Muscle layer of duodenum (tissue), 2 donors: ENCODE results near the gene SPHKAP.
"Not testable (repeated sequence)": the region's sequence is repeated elsewhere in the genome, so short reads cannot be mapped to it uniquely, and the experiment has no call there.

Source experiments
- H3K27ac ChIP-seq: one replicate; pipeline ENCODE4 v1.7.0; 2013; ENCODE audit warnings: mild to moderate bottlenecking, low read length
- H3K27me3 ChIP-seq: one replicate; pipeline ENCODE4 v1.7.0; 2013; ENCODE audit warnings: low read depth, mild to moderate bottlenecking, control low read depth, low read length
- H3K36me3 ChIP-seq, 2 donors: one replicate each; pipeline ENCODE4 v1.7.0; 2013; ENCODE audit warnings: low read length in 2 of 2, control low read depth in 1 of 2, mild to moderate bottlenecking in 1 of 2; ENCODE audit not compliant: insufficient read depth in 2 of 2, control insufficient read depth in 1 of 2
- H3K4me1 ChIP-seq, 2 donors: one replicate each; pipeline ENCODE4 v1.7.0; 2013; ENCODE audit warnings: low read length in 2 of 2, mild to moderate bottlenecking in 2 of 2, control low read depth in 1 of 2, moderate library complexity in 1 of 2; ENCODE audit not compliant: insufficient read depth in 2 of 2, control insufficient read depth in 1 of 2
- H3K4me3 ChIP-seq, 2 donors: one replicate each; pipeline ENCODE4 v1.7.0; 2013; ENCODE audit warnings: low read length in 2 of 2, low read depth in 1 of 2, mild to moderate bottlenecking in 1 of 2
- H3K9me3 ChIP-seq, 2 donors: one replicate each; pipeline ENCODE4 v1.7.0; 2013; ENCODE audit warnings: low read length in 2 of 2, control low read depth in 1 of 2, mild to moderate bottlenecking in 1 of 2; ENCODE audit not compliant: control insufficient read depth in 1 of 2
- donor health status: healthy.

SPHKAP gene

DNA sequence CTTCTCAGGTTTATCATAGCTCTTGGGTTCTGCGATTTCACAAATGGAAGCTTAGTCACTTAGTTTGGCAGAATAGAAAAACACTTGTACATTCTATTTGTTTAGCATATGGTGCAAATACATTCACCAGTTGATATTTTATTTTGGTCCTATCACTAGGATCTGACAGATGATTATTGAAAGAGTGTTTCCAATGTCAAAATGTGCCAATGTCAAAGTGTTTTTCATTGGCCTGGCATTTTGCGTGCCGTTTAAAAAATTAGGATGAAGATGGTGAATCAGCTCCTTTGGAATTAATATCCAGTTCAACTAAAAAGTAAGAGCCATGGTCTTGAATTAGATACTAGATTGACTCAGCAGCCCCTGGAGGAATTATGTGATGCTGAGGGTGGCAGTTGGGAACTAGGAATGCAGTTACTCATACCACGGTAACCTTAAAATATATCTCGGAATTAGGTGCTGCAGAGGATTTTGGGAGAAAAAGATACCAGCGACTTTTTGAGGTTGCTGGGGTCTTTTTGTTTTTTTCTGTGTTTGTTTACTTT is 87.0 kb downstream of the SPHKAP start:
- H3K4me1 ChIP-seq: no peaks in the 10 kb centered on the region
- no peaks in the 10 kb centered on the region for H3K36me3 ChIP-seq
- H3K4me3 ChIP-seq: no peak overlapping the region
- H3K27ac ChIP-seq: no peak overlapping the region
- peaks cover 0 to 12% of the 10 kb centered on the region in 2 donors for H3K9me3 ChIP-seq
- no peaks in the 10 kb centered on the region for H3K27me3 ChIP-seq

DNA sequence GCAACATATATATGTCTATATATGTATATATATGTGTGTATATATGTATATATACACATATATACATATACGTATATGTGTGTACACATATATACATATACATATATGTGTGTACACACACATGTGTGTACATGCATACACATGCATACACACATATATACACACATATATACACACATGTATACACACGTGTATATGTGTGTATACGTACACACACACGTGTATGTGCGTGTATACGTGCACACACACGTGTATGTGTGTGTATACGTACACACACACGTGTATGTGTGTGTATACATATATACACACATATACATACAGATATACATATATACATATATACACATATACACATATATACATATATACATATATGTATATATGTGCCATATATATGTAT is 89.4 kb downstream of the SPHKAP start:
- Histone ChIP-seq H3K9me3 (peaks cover 0 to 14% of the 10 kb centered on the region in 2 donors), H3K36me3 (no peaks in the 10 kb centered on the region), H3K4me3 (no peak overlapping the region), H3K27ac (no peak overlapping the region), H3K27me3 (no peaks in the 10 kb centered on the region), H3K4me1 (no peaks in the 10 kb centered on the region)

GRCh38 chr2:228086561-228086960 is 94.9 kb downstream of the SPHKAP start:
- H3K36me3 ChIP-seq: no peaks in the 10 kb centered on the region

DNA sequence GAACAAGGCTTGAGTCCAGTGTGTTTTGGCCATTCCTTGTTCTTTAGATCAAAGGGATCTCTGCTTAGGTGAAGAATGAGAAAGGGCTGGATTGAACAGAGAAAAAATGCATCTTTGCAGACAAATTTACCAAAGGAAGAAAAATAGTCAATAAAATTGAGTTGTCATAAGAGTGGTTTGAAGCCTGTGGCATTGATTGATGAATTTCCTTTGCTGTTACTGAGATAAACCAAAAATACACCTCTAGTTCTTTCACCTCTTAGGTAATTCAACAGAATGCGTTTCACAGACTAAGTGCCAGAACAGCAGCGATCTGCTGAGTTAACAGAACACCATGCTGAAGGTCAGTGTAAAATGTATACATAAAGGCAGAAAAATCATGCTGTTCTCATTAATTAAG is 96.8 kb downstream of the SPHKAP start:
- Histone ChIP-seq H3K4me3 (no peak overlapping the region), H3K9me3 (peaks cover 0 to 5% of the 10 kb centered on the region in 2 donors), H3K36me3 (no peaks in the 10 kb centered on the region), H3K27me3 (no peaks in the 10 kb centered on the region), H3K4me1 (no peaks in the 10 kb centered on the region), H3K27ac (no peak overlapping the region)

More at GRCh38 chr2:228086561-228086960, 94.9 kb downstream of the SPHKAP start:
- H3K27ac ChIP-seq: no peak overlapping the region
- H3K4me1 ChIP-seq: no peaks in the 10 kb centered on the region
- no peaks in the 10 kb centered on the region for H3K27me3 ChIP-seq
- H3K9me3 ChIP-seq: peaks cover 0 to 14% of the 10 kb centered on the region in 2 donors
- H3K4me3 ChIP-seq: no peak overlapping the region

GRCh38 chr2:228083131-228083530 is 98.4 kb downstream of the SPHKAP start:
- H3K4me3 ChIP-seq: no peak overlapping the region
- no peak overlapping the region for H3K27ac ChIP-seq
- H3K9me3 ChIP-seq: no peaks in the 10 kb centered on the region
- H3K27me3 ChIP-seq: no peaks in the 10 kb centered on the region
- H3K4me1 ChIP-seq: no peaks in the 10 kb centered on the region
- no peaks in the 10 kb centered on the region for H3K36me3 ChIP-seq

DNA sequence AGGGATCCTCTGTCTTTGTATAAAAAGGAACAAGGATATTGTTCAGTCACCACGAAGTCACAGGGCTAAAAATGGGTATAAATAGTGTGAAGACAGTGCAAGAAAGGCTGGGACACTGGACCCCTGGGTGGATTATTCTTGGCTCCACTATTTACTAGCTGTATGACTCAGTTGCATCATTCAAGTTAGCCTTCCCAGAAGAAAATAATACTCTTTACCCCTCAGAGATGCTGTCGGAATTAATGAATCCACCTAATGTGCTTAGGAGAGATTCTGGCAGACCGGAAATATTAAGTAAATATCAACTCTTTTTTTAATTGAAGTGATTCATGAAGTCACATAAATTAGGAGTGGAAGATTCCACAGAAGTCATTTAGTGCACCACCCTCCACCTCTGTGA is 98.9 kb downstream of the SPHKAP start:
- Histone ChIP-seq H3K4me1 (no peaks in the 10 kb centered on the region), H3K27me3 (no peaks in the 10 kb centered on the region), H3K4me3 (no peak overlapping the region), H3K27ac (no peak overlapping the region), H3K36me3 (no peaks in the 10 kb centered on the region), H3K9me3 (no peaks in the 10 kb centered on the region)

DNA sequence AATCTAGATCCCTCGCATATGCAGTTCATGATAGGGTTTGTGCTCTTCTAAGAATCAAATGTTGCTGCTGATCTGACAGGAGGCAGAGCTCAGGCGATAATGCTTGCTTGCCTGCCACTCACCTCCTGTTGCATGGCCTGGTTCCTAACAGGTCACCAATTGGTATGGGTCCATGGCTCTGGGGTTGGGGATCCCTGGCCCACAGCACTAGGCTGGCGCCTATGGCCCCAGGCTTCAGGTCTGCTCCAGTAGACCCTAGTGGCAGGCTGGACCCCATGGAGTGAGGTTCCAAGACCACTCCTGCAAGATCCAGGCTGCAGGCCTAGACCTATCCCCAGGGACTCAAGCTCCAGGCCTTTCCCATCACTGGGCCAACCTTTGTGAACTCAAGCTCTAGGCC is 102.3 kb downstream of the SPHKAP start:
- Histone ChIP-seq H3K4me3 (no peak overlapping the region), H3K27ac (no peak overlapping the region)

DNA sequence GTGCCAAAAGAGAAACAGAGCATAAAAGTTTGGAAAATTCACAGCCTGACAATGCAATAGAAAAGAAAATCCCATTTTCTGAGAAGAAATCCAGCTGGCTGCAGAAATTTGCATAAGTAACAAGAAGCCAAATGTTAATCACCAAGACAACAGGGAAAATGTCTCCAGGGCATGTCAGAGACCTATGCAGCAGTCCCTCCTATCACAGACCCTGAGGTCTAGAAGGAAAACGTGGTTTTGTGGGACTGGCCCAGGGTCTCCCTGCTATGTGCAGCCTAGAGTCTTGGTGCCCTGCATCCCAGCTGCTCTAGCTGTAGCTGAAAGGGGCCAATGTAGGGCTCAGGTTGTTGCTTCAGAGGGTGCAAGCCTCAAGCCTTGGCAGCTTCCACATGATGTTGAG is 104.8 kb downstream of the SPHKAP start:
- not testable (repeated sequence) for H3K27ac ChIP-seq, H3K4me1 ChIP-seq, H3K9me3 ChIP-seq, H3K36me3 ChIP-seq, H3K4me3 ChIP-seq, H3K27me3 ChIP-seq

More for the DNA sequence above, 102.3 kb downstream of the SPHKAP start:
- Histone ChIP-seq H3K4me1 (no peaks in the 10 kb centered on the region), H3K9me3 (no peaks in the 10 kb centered on the region), H3K27me3 (no peaks in the 10 kb centered on the region), H3K36me3 (no peaks in the 10 kb centered on the region)

DNA sequence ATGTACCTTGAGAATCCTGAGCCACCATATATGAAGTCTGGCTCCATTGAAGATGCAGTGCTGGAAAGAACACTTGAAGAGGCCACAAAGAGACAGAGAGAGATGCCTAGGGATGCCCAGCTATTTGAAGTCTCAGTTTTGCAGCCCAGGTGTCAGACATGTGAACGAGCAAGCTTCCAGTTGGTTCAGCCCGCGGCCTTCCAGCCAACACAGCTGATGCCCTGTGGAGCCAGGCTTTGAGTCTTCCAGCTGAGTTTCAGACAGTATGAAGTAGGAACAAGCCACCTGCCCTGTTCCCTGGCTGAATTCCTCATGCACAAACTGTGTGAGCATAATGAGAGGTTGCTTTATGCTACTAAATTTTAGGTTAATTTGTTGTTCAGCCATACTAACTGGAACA is 108.8 kb downstream of the SPHKAP start:
- H3K9me3 ChIP-seq: no peaks in the 10 kb centered on the region
- no peak overlapping the region for H3K27ac ChIP-seq
- no peaks in the 10 kb centered on the region for H3K36me3 ChIP-seq
- H3K27me3 ChIP-seq: no peaks in the 10 kb centered on the region
- H3K4me1 ChIP-seq: no peaks in the 10 kb centered on the region
- no peak overlapping the region for H3K4me3 ChIP-seq

DNA sequence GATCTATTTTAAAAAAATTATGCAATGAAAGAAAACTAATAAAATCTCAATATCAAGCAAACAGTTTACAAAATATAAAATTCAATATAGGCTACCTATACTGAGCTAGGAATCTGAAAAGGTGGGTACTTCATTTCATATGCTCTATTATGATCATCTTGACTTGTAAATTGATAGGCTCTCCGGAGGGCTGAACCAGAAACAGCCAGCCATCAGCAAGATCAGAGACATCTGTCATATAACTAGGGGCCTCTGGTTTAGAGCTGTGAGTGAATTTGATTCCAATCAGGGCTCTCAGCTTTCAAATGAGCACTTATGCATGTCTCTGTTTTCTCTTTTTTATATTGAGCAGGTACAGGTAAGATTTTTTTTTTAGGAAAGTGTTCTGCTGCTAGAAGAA is 114.2 kb downstream of the SPHKAP start:
- no peaks in the 10 kb centered on the region for H3K36me3 ChIP-seq
- no peaks in the 10 kb centered on the region for H3K27me3 ChIP-seq

GRCh38 chr2:228066126-228066798 is 115.2 kb downstream of the SPHKAP start:
- Histone ChIP-seq H3K27ac (no peak overlapping the region), H3K4me1 (no peaks in the 10 kb centered on the region), H3K4me3 (no peak overlapping the region), H3K9me3 (no peaks in the 10 kb centered on the region), H3K27me3 (no peaks in the 10 kb centered on the region), H3K36me3 (no peaks in the 10 kb centered on the region)

More for the DNA sequence above, 114.2 kb downstream of the SPHKAP start:
- Histone ChIP-seq H3K9me3 (no peaks in the 10 kb centered on the region), H3K4me1 (no peaks in the 10 kb centered on the region), H3K4me3 (no peak overlapping the region), H3K27ac (no peak overlapping the region)

DNA sequence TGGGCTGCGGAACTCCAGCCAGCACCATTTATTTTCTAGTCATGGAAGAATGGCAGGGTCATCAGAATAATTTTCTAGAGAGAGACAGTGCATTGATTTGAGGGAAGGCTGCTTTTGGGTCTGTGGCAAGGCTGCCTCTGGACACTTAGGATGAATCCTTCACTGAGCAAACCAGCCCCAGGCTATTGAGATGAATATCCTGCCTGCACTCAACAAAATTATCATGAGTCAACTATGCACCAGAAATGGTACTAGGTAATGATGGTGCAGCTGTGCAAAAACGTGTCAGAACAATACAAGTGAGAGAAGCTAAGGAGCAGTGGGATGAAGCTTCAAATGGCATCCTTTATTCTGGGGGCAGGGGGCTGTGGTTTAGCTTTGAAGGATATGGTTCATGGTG is 115.8 kb downstream of the SPHKAP start:
- no peaks in the 10 kb centered on the region for H3K4me1 ChIP-seq
- no peaks in the 10 kb centered on the region for H3K27me3 ChIP-seq
- no peak overlapping the region for H3K27ac ChIP-seq
- H3K9me3 ChIP-seq: no peaks in the 10 kb centered on the region
- no peak overlapping the region for H3K4me3 ChIP-seq
- no peaks in the 10 kb centered on the region for H3K36me3 ChIP-seq
